Measurements from ENCODE around the gene MYOM3.

Gene MYOM3

GRCh38 chr1:24133819-24134218 lies 21.9 kb upstream of the MYOM3 start:
- no peaks in the 10 kb centered on the region for H3F3A ChIP-seq (ENCODE audit: insufficient read depth, low read length)
- H3K27ac ChIP-seq (ENCODE audit: low read depth, low read length, poor library complexity, severe bottlenecking), result no peak overlapping the region
- no peak overlapping the region for H3K4me2 ChIP-seq (ENCODE audit: low read length)
- H3K79me2 ChIP-seq (ENCODE audit: insufficient read depth, low read length), result no peaks in the 10 kb centered on the region
- no peak overlapping the region for H3K9ac ChIP-seq (ENCODE audit: low read length)
- H4K20me1 ChIP-seq (ENCODE audit: insufficient read depth, low read length), result no peaks in the 10 kb centered on the region
- H3K27me3 ChIP-seq (ENCODE audit: insufficient read depth, low read length), result peaks cover under 1% of the 10 kb centered on the region
- TF ChIP-seq CTCF (IDR thresholded peaks at IDR 0.05; ENCODE audit: low read length) (no peak), EZH2 (IDR thresholded peaks at IDR 0.05; ENCODE audit: borderline replicate concordance, low read length) (no peak)
- H3K4me1 ChIP-seq (ENCODE audit: insufficient read depth, low read length, severe bottlenecking), result no peaks in the 10 kb centered on the region
- H3K9me2 ChIP-seq (ENCODE audit: low read depth, low read length), result no peaks in the 10 kb centered on the region
- H3K4me3 ChIP-seq (ENCODE audit: low read depth, low read length, poor library complexity, severe bottlenecking), result no peak overlapping the region
- peaks cover 5% of the 10 kb centered on the region; the same call in 1 of the 2 replicates for H3K9me3 ChIP-seq (ENCODE audit: low read length)
- no peaks in the 10 kb centered on the region for H3K36me3 ChIP-seq (ENCODE audit: insufficient read depth, low read length)
- H2AFZ ChIP-seq (ENCODE audit: low read length), result no peak overlapping the region

- no peaks in the 10 kb centered on the region for H3F3A ChIP-seq (ENCODE audit: insufficient read depth, low read length)
- H3K4me3 ChIP-seq (ENCODE audit: low read depth, low read length, poor library complexity, severe bottlenecking), result no peak overlapping the region
- H3K9ac ChIP-seq (ENCODE audit: low read length), result no peak overlapping the region
- no peaks in the 10 kb centered on the region for H3K79me2 ChIP-seq (ENCODE audit: insufficient read depth, low read length)
- H2AFZ ChIP-seq (ENCODE audit: low read length), result no peak overlapping the region
- no peaks in the 10 kb centered on the region for H3K9me2 ChIP-seq (ENCODE audit: low read depth, low read length)
- no peaks in the 10 kb centered on the region for H3K4me1 ChIP-seq (ENCODE audit: insufficient read depth, low read length, severe bottlenecking)
- H3K27ac ChIP-seq (ENCODE audit: low read depth, low read length, poor library complexity, severe bottlenecking), result no peak overlapping the region
- no peaks in the 10 kb centered on the region; the same call in 1 of the 2 replicates for H3K27me3 ChIP-seq (ENCODE audit: insufficient read depth, low read length)
- no peak for TF ChIP-seq EZH2 (IDR thresholded peaks at IDR 0.05; ENCODE audit: borderline replicate concordance, low read length)
- no peak for TF ChIP-seq CTCF (IDR thresholded peaks at IDR 0.05; ENCODE audit: low read length)
- no peaks in the 10 kb centered on the region for H4K20me1 ChIP-seq (ENCODE audit: insufficient read depth, low read length)
- no peaks in the 10 kb centered on the region for H3K36me3 ChIP-seq (ENCODE audit: insufficient read depth, low read length)
- peaks cover 5% of the 10 kb centered on the region; the same call in 1 of the 2 replicates for H3K9me3 ChIP-seq (ENCODE audit: low read length)
- no peak overlapping the region for H3K4me2 ChIP-seq (ENCODE audit: low read length)
These were observed 18.4 kb upstream of the MYOM3 start for GRCh38 chr1:24130385-24130784.

- no peaks in the 10 kb centered on the region for H3F3A ChIP-seq (ENCODE audit: insufficient read depth, low read length)
- TF ChIP-seq EZH2 (IDR thresholded peaks at IDR 0.05; ENCODE audit: borderline replicate concordance, low read length), result no peak
- TF ChIP-seq CTCF (IDR thresholded peaks at IDR 0.05; ENCODE audit: low read length), result no peak
- H3K9ac ChIP-seq (ENCODE audit: low read length), result no peak overlapping the region
- no peak overlapping the region for H2AFZ ChIP-seq (ENCODE audit: low read length)
- H4K20me1 ChIP-seq (ENCODE audit: insufficient read depth, low read length), result no peaks in the 10 kb centered on the region
- H3K27me3 ChIP-seq (ENCODE audit: insufficient read depth, low read length), result peaks cover 4% of the 10 kb centered on the region; the same call in 1 of the 2 replicates
- H3K4me1 ChIP-seq (ENCODE audit: insufficient read depth, low read length, severe bottlenecking), result no peaks in the 10 kb centered on the region
- H3K9me2 ChIP-seq (ENCODE audit: low read depth, low read length), result no peaks in the 10 kb centered on the region
- H3K79me2 ChIP-seq (ENCODE audit: insufficient read depth, low read length), result no peaks in the 10 kb centered on the region
- H3K4me3 ChIP-seq (ENCODE audit: low read depth, low read length, poor library complexity, severe bottlenecking), result no peak overlapping the region
- H3K36me3 ChIP-seq (ENCODE audit: insufficient read depth, low read length), result no peaks in the 10 kb centered on the region
- no peak overlapping the region for H3K4me2 ChIP-seq (ENCODE audit: low read length)
- peaks cover 5% of the 10 kb centered on the region; the same call in 1 of the 2 replicates for H3K9me3 ChIP-seq (ENCODE audit: low read length)
- H3K27ac ChIP-seq (ENCODE audit: low read depth, low read length, poor library complexity, severe bottlenecking), result no peak overlapping the region
These were observed 15.9 kb upstream of the MYOM3 start for GRCh38 chr1:24127801-24128363.

Data from OCI-LY1 (cell line).